GM12878 (cell line): ENCODE measurements around the gene ARL14EP. TPM values are rescaled to one million over a fixed set of nuclear protein-coding genes. Genes with fewer than 3 reads are reported as not detected.

ENCODE experiments used
- BCL3 ChIP-seq: IDR thresholded peaks from 2 replicates; pipeline ENCODE4 v1.6.1; 2011; ENCODE audit warnings: borderline replicate concordance, low read depth, mild to moderate bottlenecking, moderate library complexity, low read length; ENCODE audit not compliant: insufficient read depth, poor library complexity, severe bottlenecking
- CBX5 ChIP-seq: sonication (generic); IDR thresholded peaks from 2 replicates; pipeline ENCODE4 v1.6.1; 2016; ENCODE audit warnings: low read depth, moderate library complexity, mild to moderate bottlenecking, inconsistent platforms
- CREB1 ChIP-seq: IDR thresholded peaks from 2 replicates; pipeline ENCODE4 v1.6.1; 2012; ENCODE audit warnings: low read depth, mild to moderate bottlenecking, inconsistent platforms
- CREM ChIP-seq: IDR thresholded peaks from 2 replicates; pipeline ENCODE4 v1.6.1; 2014; ENCODE audit warnings: antibody characterized with exemption, low read depth
- E4F1 ChIP-seq: fragments of 450-650 bp; IDR thresholded peaks from 2 replicates; pipeline ENCODE4 v1.6.1; 2018; ENCODE audit warnings: borderline replicate concordance, mild to moderate bottlenecking; ENCODE audit not compliant: partially characterized antibody
- EP300 ChIP-seq, 2 experiments: fragments of 150-350 bp in 1 of 2; IDR thresholded peaks; 2 replicates each; pipeline ENCODE4 v1.6.1; 2011 to 2012; ENCODE audit warnings: low read depth in 2 of 2, low read length in 2 of 2, borderline replicate concordance in 1 of 2, improper control_type of control experiment in 1 of 2, inconsistent platforms in 1 of 2; ENCODE audit not compliant: control insufficient read depth in 1 of 2
- ETV6 ChIP-seq, 2 experiments: fragments of 450-650 bp in 1 of 2; IDR thresholded peaks in 1 of 2; conservative IDR thresholded peaks in 1 of 2; 2 replicates each; pipeline ENCODE4 v1.6.1; 2014; ENCODE audit warnings: antibody characterized with exemption in 1 of 2, borderline replicate concordance in 1 of 2, low read depth in 1 of 2, mild to moderate bottlenecking in 1 of 2, moderate library complexity in 1 of 2
- HCFC1 ChIP-seq: fragments of 150-350 bp; IDR thresholded peaks from 2 replicates; pipeline ENCODE4 v1.6.1; 2014; ENCODE audit warnings: low read length
- HDAC6 ChIP-seq: fragments of 200-600 bp; sonication (generic); IDR thresholded peaks from one replicate; pipeline ENCODE4 v1.8.0; 2017; ENCODE audit warnings: antibody characterized with exemption; ENCODE audit not compliant: unreplicated experiment
- IKZF1 ChIP-seq: fragments of 450-650 bp; conservative IDR thresholded peaks from 2 replicates; pipeline ENCODE4 v1.6.1; 2017; ENCODE audit warnings: antibody characterized with exemption, mild to moderate bottlenecking
- JUNB ChIP-seq: IDR thresholded peaks from 2 replicates; pipeline ENCODE4 v1.6.1; 2016; ENCODE audit warnings: antibody characterized with exemption, mild to moderate bottlenecking
- MTA2 ChIP-seq: fragments of 450-650 bp; IDR thresholded peaks from 2 replicates; pipeline ENCODE4 v1.6.1; 2016; ENCODE audit warnings: low read depth, mild to moderate bottlenecking, moderate library complexity
- MTA3 ChIP-seq: IDR thresholded peaks from 2 replicates; pipeline ENCODE4 v1.6.1; 2012; ENCODE audit warnings: low read length, inconsistent platforms, borderline replicate concordance
- NKRF ChIP-seq: fragments of 450-650 bp; conservative IDR thresholded peaks from 2 replicates; pipeline ENCODE4 v1.6.1; 2017; ENCODE audit warnings: mild to moderate bottlenecking, moderate library complexity
- NR2C2 ChIP-seq: IDR thresholded peaks from 2 replicates; pipeline ENCODE4 v1.6.1; 2011; ENCODE audit warnings: borderline replicate concordance, low read depth; ENCODE audit not compliant: control insufficient read depth, insufficient read length
- POLR2A ChIP-seq: IDR thresholded peaks from 2 replicates; pipeline ENCODE4 v1.6.1; 2011; ENCODE audit warnings: low read depth, mild to moderate bottlenecking, low read length
- RELA ChIP-seq: fragments of 450-650 bp; IDR thresholded peaks from 2 replicates; pipeline ENCODE4 v1.8.0; 2014; ENCODE audit warnings: borderline replicate concordance; ENCODE audit not compliant: partially characterized antibody
- RUNX3 ChIP-seq: IDR thresholded peaks from 2 replicates; pipeline ENCODE4 v1.6.1; 2012; ENCODE audit warnings: low read length, inconsistent platforms
- TBL1XR1 ChIP-seq: IDR thresholded peaks from 2 replicates; pipeline ENCODE4 v1.6.1; 2012; ENCODE audit warnings: low read depth, low read length, improper control_type of control experiment
- TCF12 ChIP-seq: IDR thresholded peaks from 2 replicates; pipeline ENCODE4 v1.6.1; 2011; ENCODE audit warnings: low read depth, mild to moderate bottlenecking, low read length
- TCF7 ChIP-seq: IDR thresholded peaks from 2 replicates; pipeline ENCODE4 v1.6.1; 2014; ENCODE audit warnings: antibody characterized with exemption, borderline replicate concordance
- polyA plus RNA-seq, 11 experiments: library from polyadenylated mRNA; depleted of rRNA in 4 of 11; unstranded in 6 of 11; stranded (reverse) in 5 of 11; fragments of >200 nt; fragmentation: Nextera tagmentation in 4 of 11; fragmentation: Illumina TruSeq in 1 of 11; extraction: Ambion mirVana in 4 of 11; extraction: Trizol in 1 of 11; gene quantifications; 1 replicate in 1 of 11; 2 replicates in 10 of 11; pipeline versions ENCODE4 v1.2.1 to v1.2.3, GENCODE V29; 2011 to 2016; ENCODE audit warnings: inconsistent platforms in 2 of 11, missing spikeins in 2 of 11, low read depth in 1 of 11
- total RNA-seq, 4 experiments: library from RNA; depleted of rRNA in 3 of 4; stranded (reverse); fragments of >200 nt in 3 of 4; fragmentation: Illumina TruSeq in 1 of 4; extraction: Trizol in 1 of 4; gene quantifications; 2 replicates each; pipeline versions ENCODE4 v1.2.1 to v1.2.3, GENCODE V29; 2013 to 2021
- TF ChIP-seq, protein P1 (sequence below): IDR thresholded peaks from 2 replicates; pipeline ENCODE4 v1.6.1; 2012; ENCODE audit warnings: low read depth, low read length, improper control_type of control experiment
- TF ChIP-seq, protein P2 (sequence below): fragments of 450-650 bp; IDR thresholded peaks from 2 replicates; pipeline ENCODE4 v1.6.1; 2016; ENCODE audit warnings: mild to moderate bottlenecking

ARL14EP gene
- total and polyA plus RNA-seq, 10 of the 15 experiments (the other 5 are each of a cell fraction or from before 2014, with no cell fraction given): 18.1 to 59.8 (median 42.8) TPM

GRCh38 chr11:30310623-30311022 is 12.3 kb upstream of the ARL14EP start (continued):
- TF ChIP-seq, protein P1, sequence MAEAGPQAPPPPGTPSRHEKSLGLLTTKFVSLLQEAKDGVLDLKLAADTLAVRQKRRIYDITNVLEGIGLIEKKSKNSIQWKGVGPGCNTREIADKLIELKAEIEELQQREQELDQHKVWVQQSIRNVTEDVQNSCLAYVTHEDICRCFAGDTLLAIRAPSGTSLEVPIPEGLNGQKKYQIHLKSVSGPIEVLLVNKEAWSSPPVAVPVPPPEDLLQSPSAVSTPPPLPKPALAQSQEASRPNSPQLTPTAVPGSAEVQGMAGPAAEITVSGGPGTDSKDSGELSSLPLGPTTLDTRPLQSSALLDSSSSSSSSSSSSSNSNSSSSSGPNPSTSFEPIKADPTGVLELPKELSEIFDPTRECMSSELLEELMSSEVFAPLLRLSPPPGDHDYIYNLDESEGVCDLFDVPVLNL: no peak
- TF ChIP-seq IKZF1: peak; percentile 52; the same call in 1 of the 2 replicates
- TF ChIP-seq TBL1XR1: 0 out of 2 replicates have a peak, but pooled peaks have one; percentile 11
- no peak for TF ChIP-seq HDAC6
- TF ChIP-seq EP300 (IDR thresholded peaks at IDR 0.05; ENCODE audit: borderline replicate concordance in 1 of 2, control insufficient read depth in 1 of 2, low read depth in 2 of 2, low read length in 2 of 2): peak; percentile 59 to 67; a peak in 3 of 4 replicates
- peak; percentile 56; the same call in 1 of the 2 replicates for TF ChIP-seq CREM
- TF ChIP-seq, protein P2, sequence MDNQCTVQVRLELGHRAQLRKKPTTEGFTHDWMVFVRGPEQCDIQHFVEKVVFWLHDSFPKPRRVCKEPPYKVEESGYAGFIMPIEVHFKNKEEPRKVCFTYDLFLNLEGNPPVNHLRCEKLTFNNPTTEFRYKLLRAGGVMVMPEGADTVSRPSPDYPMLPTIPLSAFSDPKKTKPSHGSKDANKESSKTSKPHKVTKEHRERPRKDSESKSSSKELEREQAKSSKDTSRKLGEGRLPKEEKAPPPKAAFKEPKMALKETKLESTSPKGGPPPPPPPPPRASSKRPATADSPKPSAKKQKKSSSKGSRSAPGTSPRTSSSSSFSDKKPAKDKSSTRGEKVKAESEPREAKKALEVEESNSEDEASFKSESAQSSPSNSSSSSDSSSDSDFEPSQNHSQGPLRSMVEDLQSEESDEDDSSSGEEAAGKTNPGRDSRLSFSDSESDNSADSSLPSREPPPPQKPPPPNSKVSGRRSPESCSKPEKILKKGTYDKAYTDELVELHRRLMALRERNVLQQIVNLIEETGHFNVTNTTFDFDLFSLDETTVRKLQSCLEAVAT: no peak
- TF ChIP-seq E4F1: no peak
- peak; percentile 94 for TF ChIP-seq JUNB
- no peak for TF ChIP-seq RELA
- no peak for TF ChIP-seq BCL3
- no peak for TF ChIP-seq HCFC1
- peak; percentile 69; the same call in 1 of the 2 replicates for TF ChIP-seq MTA3
- 0 out of 2 replicates have a peak, but pooled peaks have one; percentile 51 for TF ChIP-seq TCF7
- TF ChIP-seq NR2C2: no peak
- TF ChIP-seq NKRF: no peak
- TF ChIP-seq POLR2A: no peak
- TF ChIP-seq ETV6 (conservative IDR thresholded peaks at IDR 0.05 in 1 of 2, IDR thresholded peaks at IDR 0.05 in 1 of 2; ENCODE audit: borderline replicate concordance in 1 of 2, low read depth in 1 of 2): peak in 1 of 2 experiments; percentile 57; a peak in 1 of 4 replicates
- TF ChIP-seq RUNX3: peak; percentile 95
- TF ChIP-seq CBX5: no peak
- peak; percentile 88 for TF ChIP-seq MTA2
- TF ChIP-seq CREB1: peak; percentile 30; the same call in 1 of the 2 replicates
- TF ChIP-seq TCF12: no peak
